Naive thymus-derived CD8-positive, alpha-beta T cell (primary cell): ENCODE data around the gene C1QL4. TPM values are rescaled to one million over a fixed set of nuclear protein-coding genes. Genes with fewer than 3 reads are reported as not detected.
"Not testable (repeated sequence)": the region's sequence is repeated elsewhere in the genome, so short reads cannot be mapped to it uniquely, and the experiment has no call there.

Experiments
- ATAC-seq, 2 donors: fragments of 150-1000 bp; cut with Tn5 transposase in 1 of 2; sonication (Bioruptor Pico), chemical (Tn5 transposase) in 1 of 2; 1 replicate in 1 of 2; 2 replicates in 1 of 2; pipeline ENCODE4 v1.10.0; 2021; ENCODE audit warnings: mild to moderate bottlenecking in 2 of 2, moderate library complexity in 2 of 2
- POLR2A ChIA-PET: fragments of 350-600 bp; sonication (Branson Sonifier 250); formaldehyde crosslinking; loops from one replicate; lab custom pipeline; 2021; ENCODE audit warnings: antibody characterized with exemption; lab: Charles Lee
- DNase-seq, 10 donors: peaks; one replicate each; pipeline versions ENCODE4 v3.0.0 to v3.0.0-alpha.2; 2020 to 2022
- H3K27ac Mint-ChIP-seq, 10 donors: one replicate each; pipeline ENCODE4 v1.8.0; 2020 to 2022; ENCODE audit warnings: mild to moderate bottlenecking in 10 of 10, mixed read lengths in 10 of 10, moderate library complexity in 4 of 10, inconsistent platforms in 1 of 10
- H3K27me3 Mint-ChIP-seq, 5 donors: one replicate each; pipeline ENCODE4 v1.8.0; 2021 to 2022; ENCODE audit warnings: mixed read lengths in 5 of 5
- H3K36me3 Mint-ChIP-seq, 3 donors: one replicate each; pipeline ENCODE4 v1.8.0; 2020 to 2022; ENCODE audit warnings: mixed read lengths in 3 of 3, mild to moderate bottlenecking in 2 of 3, inconsistent platforms in 1 of 3
- H3K4me1 Mint-ChIP-seq, 4 donors: one replicate each; pipeline ENCODE4 v1.8.0; 2021 to 2022; ENCODE audit warnings: mixed read lengths in 4 of 4
- H3K4me3 Mint-ChIP-seq, 10 donors: one replicate each; pipeline ENCODE4 v1.8.0; 2020 to 2022; ENCODE audit warnings: mild to moderate bottlenecking in 10 of 10, mixed read lengths in 10 of 10, moderate library complexity in 6 of 10, inconsistent platforms in 1 of 10
- H3K9me3 Mint-ChIP-seq, 9 donors: one replicate each; pipeline ENCODE4 v1.8.0; 2020 to 2022; ENCODE audit warnings: mixed read lengths in 9 of 9, mild to moderate bottlenecking in 3 of 9, inconsistent platforms in 1 of 9, moderate library complexity in 1 of 9
- polyA plus RNA-seq, 3 donors: library from polyadenylated mRNA; unstranded; fragments of 300-500 nt; fragmentation: Illumina TruSeq; gene quantifications; one replicate each; pipeline ENCODE4 v1.2.3, GENCODE V29; 2021
- total RNA-seq, 8 experiments: library from RNA in 2 of 8; stranded (reverse) in 2 of 8; gene quantifications; one replicate each; pipeline ENCODE4 v1.2.3 and lab custom pipeline; 2021 to 2026

C1QL4 gene
- total and polyA plus RNA-seq, 5 experiments from 2014 or later, result not detected

DNA sequence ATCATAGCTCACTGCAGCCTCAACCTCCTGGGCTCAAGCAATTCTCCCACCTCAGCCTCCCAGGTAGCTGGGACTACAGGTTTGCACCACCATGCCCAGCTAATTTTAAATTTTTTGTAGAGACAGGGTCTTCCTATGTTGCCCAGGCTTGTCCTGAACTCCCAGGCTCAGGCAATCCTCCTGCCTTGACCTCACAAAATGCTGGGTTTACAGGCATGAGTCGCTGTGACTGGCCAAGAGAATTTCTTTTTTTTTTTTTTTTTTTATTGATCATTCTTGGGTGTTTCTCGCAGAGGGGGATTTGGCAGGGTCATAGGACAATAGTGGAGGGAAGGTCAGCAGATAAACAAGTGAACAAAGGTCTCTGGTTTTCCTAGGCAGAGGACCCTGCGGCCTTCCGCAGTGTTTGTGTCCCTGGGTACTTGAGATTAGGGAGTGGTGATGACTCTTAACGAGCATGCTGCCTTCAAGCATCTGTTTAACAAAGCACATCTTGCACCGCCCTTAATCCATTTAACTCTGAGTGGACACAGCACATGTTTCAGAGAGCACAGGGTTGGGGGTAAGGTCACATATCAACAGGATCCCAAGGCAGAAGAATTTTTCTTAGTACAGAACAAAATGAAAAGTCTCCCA lies 54.1 kb downstream of the C1QL4 start:
- H3K36me3 Mint-ChIP-seq, H3K27ac Mint-ChIP-seq, POLR2A ChIA-PET, H3K4me3 Mint-ChIP-seq, DNase-seq, H3K9me3 Mint-ChIP-seq, ATAC-seq, H3K4me1 Mint-ChIP-seq: not testable (repeated sequence)
- H3K27me3 Mint-ChIP-seq, result peaks cover 10 to 42% (median 28%) of the 10 kb centered on the region in 5 donors

Other genes with a start within 250 kb of the C1QL4 start
- gene DHH, start 242.4 kb downstream of the C1QL4 start, total RNA-seq, result under 1 TPM; 0.27 to 0.47 TPM
- gene DHH, start 242.4 kb downstream of the C1QL4 start, polyA plus RNA-seq, result not detected
- 100 to 1,000 TPM; 253 to 270 TPM for gene LMBR1L, start 226.3 kb downstream of the C1QL4 start, total RNA-seq
- gene LMBR1L, start 226.3 kb downstream of the C1QL4 start, polyA plus RNA-seq, result 10 to 100 TPM; 34.0 to 45.8 (median 34.6) TPM
- gene TUBA1B, start 205.8 kb downstream of the C1QL4 start, total RNA-seq, result 100 to 1,000 TPM; 157 to 161 TPM
- gene TUBA1B, start 205.8 kb downstream of the C1QL4 start, polyA plus RNA-seq, result 100 to 1,000 TPM; 277 to 339 (median 333) TPM
- gene TUBA1A, start 148.1 kb downstream of the C1QL4 start, total RNA-seq, result 10 to 100 TPM; 93.5 to 95.3 TPM
- 100 to 1,000 TPM; 139 to 168 (median 147) TPM for gene TUBA1A, start 148.1 kb downstream of the C1QL4 start, polyA plus RNA-seq
- 10 to 100 TPM; 22.7 to 23.5 TPM for gene TUBA1C, start 72.1 kb downstream of the C1QL4 start, total RNA-seq
- gene TUBA1C, start 72.1 kb downstream of the C1QL4 start, polyA plus RNA-seq, result 10 to 100 TPM; 17.5 to 25.4 (median 24.3) TPM
- gene PRPH, start 42.0 kb downstream of the C1QL4 start, total RNA-seq, result not detected
- gene PRPH, start 42.0 kb downstream of the C1QL4 start, polyA plus RNA-seq, result not detected
- 1 to 10 TPM in 1 of 2 experiments, under 1 TPM in 1; 0.62 to 1.7 TPM for gene TROAP, start 13.9 kb downstream of the C1QL4 start, total RNA-seq
- under 1 TPM in 1 of 3 donors, not detected in 2; 0.24 TPM for gene TROAP, start 13.9 kb downstream of the C1QL4 start, polyA plus RNA-seq
- gene DNAJC22, start 9.7 kb upstream of the C1QL4 start, total RNA-seq, result not detected
- not detected for gene DNAJC22, start 9.7 kb upstream of the C1QL4 start, polyA plus RNA-seq
- gene SPATS2, start 30.3 kb upstream of the C1QL4 start, total RNA-seq, result 1 to 10 TPM; 5.9 to 6.3 TPM
- 1 to 10 TPM; 2.7 to 5.7 (median 3.9) TPM for gene SPATS2, start 30.3 kb upstream of the C1QL4 start, polyA plus RNA-seq
- gene KCNH3, start 201.8 kb upstream of the C1QL4 start, total RNA-seq, result 1 to 10 TPM; 7.1 to 8.5 TPM
- gene KCNH3, start 201.8 kb upstream of the C1QL4 start, polyA plus RNA-seq, result 1 to 10 TPM; 2.4 to 5.7 (median 3.4) TPM
- gene MCRS1, start 231.0 kb upstream of the C1QL4 start, total RNA-seq, result 10 to 100 TPM; 94.4 to 99.7 TPM
- 10 to 100 TPM; 52.2 to 58.0 (median 56.0) TPM for gene MCRS1, start 231.0 kb upstream of the C1QL4 start, polyA plus RNA-seq